Astrocyte of the cerebellum (primary cell): Measurements from ENCODE around the gene EEIG2.

Experiments used
- DNase-seq: peaks from one replicate; pipeline ENCODE4 v3.0.0-alpha.2; 2011; ENCODE audit warnings: low read depth
- H3K4me3 ChIP-seq: 2 replicates; pipeline ENCODE4 v1.5.1; 2011; ENCODE audit warnings: mild to moderate bottlenecking, low read depth, low read length, moderate library complexity
- CTCF ChIP-seq: IDR thresholded peaks from 2 replicates; pipeline ENCODE4 v1.5.1; 2012; ENCODE audit warnings: low read length, low read depth, moderate library complexity, mild to moderate bottlenecking; ENCODE audit errors: missing control alignments
- in situ Hi-C: cut with HindIII; loops from 2 replicates; pipeline ENCODE4 v1.10.0; 2017; ENCODE audit warnings: low sequenced_read_pairs

Gene EEIG2

GRCh38 chr1:108553905-108554304 is 6.0 kb upstream of the EEIG2 start:
- DNase-seq = no peak
- TF ChIP-seq CTCF = no peak
- in situ Hi-C loops = no loop called here

GRCh38 chr1:108554682-108555427 is 5.0 kb upstream of the EEIG2 start:
- no peak overlapping the region for H3K4me3 ChIP-seq
- in situ Hi-C loops = loop anchor here (5.0 kb wide), 1 partner anchor 92 kb away; no protein-coding TSS in a partner anchor
- no peak for DNase-seq
- TF ChIP-seq CTCF = no peak

More at GRCh38 chr1:108553905-108554304, 6.0 kb upstream of the EEIG2 start:
- no peak overlapping the region for H3K4me3 ChIP-seq

- no peak for DNase-seq
- no peak for TF ChIP-seq CTCF
- in situ Hi-C loops = loop anchor here (5.0 kb wide), 1 partner anchor 91 kb away; no protein-coding TSS in a partner anchor
- no peak overlapping the region for H3K4me3 ChIP-seq
Observed at GRCh38 chr1:108556066-108556465, 3.8 kb upstream of the EEIG2 start.

GRCh38 chr1:108556499-108556898 is 3.4 kb upstream of the EEIG2 start:
- DNase-seq = no peak
- TF ChIP-seq CTCF = no peak
- in situ Hi-C loops = loop anchor here (5.0 kb wide), 1 partner anchor 91 kb away; no protein-coding TSS in a partner anchor
- no peak overlapping the region for H3K4me3 ChIP-seq

GRCh38 chr1:108557296-108557695 is 2.6 kb upstream of the EEIG2 start:
- no peak for TF ChIP-seq CTCF
- no peak overlapping the region for H3K4me3 ChIP-seq
- in situ Hi-C loops = loop anchor here (5.0 kb wide), 1 partner anchor 90 kb away; no protein-coding TSS in a partner anchor
- DNase-seq = no peak

- no peak for DNase-seq
- in situ Hi-C loops = no loop called here
- peak overlapping the region; percentile 56 for H3K4me3 ChIP-seq
- no peak for TF ChIP-seq CTCF
Observed at GRCh38 chr1:108560189-108560873, 431 bp downstream of the EEIG2 start.
